Spleen (tissue), 11 donors: ENCODE data around the gene REP15. TPM values are rescaled to one million over a fixed set of nuclear protein-coding genes. Genes with fewer than 3 reads are reported as not detected.
"Not testable (repeated sequence)": the region's sequence is repeated elsewhere in the genome, so short reads cannot be mapped to it uniquely, and the experiment has no call there.

Experiments used
- DNase-seq: peaks from one replicate; pipeline ENCODE4 v3.0.0-alpha.2; 2020
- H3K27ac ChIP-seq, 8 donors: fragments of 200-600 bp; sonication (generic) in 7 of 8; 1 replicate in 4 of 8; 2 replicates in 4 of 8; pipeline versions ENCODE4 v1.5.0 to v1.8.0; 2016 to 2021; ENCODE audit warnings: inconsistent platforms in 4 of 8, mild to moderate bottlenecking in 4 of 8, moderate library complexity in 1 of 8
- H3K27me3 ChIP-seq, 7 donors: fragments of 200-600 bp; sonication (generic) in 6 of 7; replicated peaks in 1 of 7; 1 replicate in 4 of 7; 2 replicates in 3 of 7; pipeline versions ENCODE4 v1.5.0 to v1.8.0; 2016 to 2021; ENCODE audit warnings: inconsistent platforms in 3 of 7, mild to moderate bottlenecking in 1 of 7
- H3K36me3 ChIP-seq, 6 donors: fragments of 200-600 bp; sonication (generic) in 5 of 6; 1 replicate in 4 of 6; 2 replicates in 2 of 6; pipeline versions ENCODE4 v1.5.0 to v1.8.0; 2016 to 2021; ENCODE audit warnings: inconsistent platforms in 2 of 6
- H3K4me1 ChIP-seq, 6 donors: fragments of 200-600 bp; sonication (generic) in 5 of 6; 1 replicate in 3 of 6; 2 replicates in 3 of 6; pipeline versions ENCODE4 v1.5.0 to v1.8.0; 2016 to 2021; ENCODE audit warnings: inconsistent platforms in 3 of 6
- H3K4me3 ChIP-seq, 8 donors: fragments of 200-600 bp; sonication (generic) in 7 of 8; 1 replicate in 4 of 8; 2 replicates in 4 of 8; pipeline versions ENCODE4 v1.5.0 to v1.8.0; 2016 to 2021; ENCODE audit warnings: inconsistent platforms in 4 of 8, mild to moderate bottlenecking in 4 of 8, moderate library complexity in 2 of 8
- H3K9me3 ChIP-seq, 8 donors: fragments of 200-600 bp; sonication (generic) in 7 of 8; 1 replicate in 4 of 8; 2 replicates in 4 of 8; pipeline versions ENCODE4 v1.5.0 to v1.8.0; 2016 to 2021; ENCODE audit warnings: inconsistent platforms in 4 of 8
- POLR2A ChIP-seq, 3 donors: fragments of 450-650 bp; IDR thresholded peaks; one replicate each; pipeline ENCODE4 v1.5.1; 2017; ENCODE audit warnings: antibody characterized with exemption in 3 of 3, mild to moderate bottlenecking in 1 of 3
- POLR2AphosphoS5 ChIP-seq, 3 donors: sonication (generic); formaldehyde crosslinking; IDR thresholded peaks; one replicate each; pipeline ENCODE4 v1.5.1; 2017; ENCODE audit warnings: antibody characterized with exemption in 3 of 3
- WGBS, 5 donors: extraction: QIAGEN DNeasy Blood & Tissue Kit in 3 of 5; methylation state at CpG; one replicate each; pipeline versions ENCODE4 v1.1.5 to v1.1.7; 2013 to 2018; 5-methylcytosine and 5-hydroxymethylcytosine counted together
- intact Hi-C: fragments of 100-400 bp; cut with DNase I; formaldehyde crosslinking; loops from one replicate; pipeline ENCODE4 v1.15.0; 2023; ENCODE audit warnings: low total_unique reads
- polyA plus RNA-seq, 3 donors: library from polyadenylated mRNA; stranded (reverse); fragments of 200-250 nt; gene quantifications; one replicate each; pipeline ENCODE4 v1.2.1, GENCODE V29; 2013
- total RNA-seq, 7 donors: library from RNA; depleted of rRNA in 3 of 7; stranded (reverse); fragments of >200 nt in 3 of 7; fragmentation: NEBNext Ultra II Directional in 4 of 7; extraction: Animal tissue kit (Norgen Biotek cat#: 25700) in 4 of 7; gene quantifications; one replicate each; pipeline versions ENCODE4 v1.1.0 to v1.2.1, GENCODE V29; 2016 to 2021
- TF ChIP-seq, protein P1 (sequence below), 11 experiments: fragments of 200-600 bp in 7 of 11; fragments of 450-650 bp in 4 of 11; sonication (generic) in 4 of 11; IDR thresholded peaks in 8 of 11; conservative IDR thresholded peaks in 3 of 11; 1 replicate in 7 of 11; 2 replicates in 4 of 11; pipeline versions ENCODE4 v1.4.0 to v1.8.0; 2016 to 2021; ENCODE audit warnings: antibody characterized with exemption in 11 of 11, inconsistent platforms in 4 of 11, mild to moderate bottlenecking in 1 of 11
- donor health status: healthy with polysubstance abuse.
- donor health status: DM: no; HTN: no; CAD: no; lungs with moderate emphysema.
- donor health status: DM: no; HTN: no; CAD: no.
- donor health status: Bipolar disorder and iron deficiency.
- donor health status: healthy.
- donor health status: DM: no; HTN: no; CAD: no.
- donor health status: DM: yes; HTN: yes; CAD: no.

REP15 gene
- total and polyA plus RNA-seq, 10 donors: 0.89 to 5.4 (median 2.8) TPM

DNA sequence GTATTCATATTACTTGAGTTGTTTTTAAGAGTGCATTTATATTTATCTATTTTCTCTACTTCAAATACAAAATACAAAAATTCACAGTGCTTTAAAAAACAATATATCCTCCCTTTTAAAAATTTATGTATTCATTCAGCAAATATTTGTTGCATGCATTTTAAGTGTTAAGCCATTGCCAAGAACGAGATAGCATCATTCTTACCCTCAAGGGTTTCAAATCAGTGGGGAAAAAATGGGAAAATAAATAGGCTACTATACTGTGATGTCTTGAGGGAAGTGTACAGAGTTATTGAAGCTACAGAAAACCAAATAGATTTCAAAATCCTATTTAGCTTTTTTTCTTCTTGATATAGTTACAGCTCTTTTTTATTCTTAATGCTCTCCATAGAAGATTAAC lies 37.5 kb downstream of the REP15 start:
- Histone ChIP-seq H3K36me3 (peaks cover 0 to 86% (median 43%) of the 10 kb centered on the region in 6 donors), H3K9me3 (no peaks in the 10 kb centered on the region), H3K4me1 (no peaks in the 10 kb centered on the region), H3K4me3 (no peak overlapping the region), H3K27ac (no peak overlapping the region), H3K27me3 (no peaks in the 10 kb centered on the region)
- whole genome bisulfite sequencing, 5 donors: 85 to 98% (median 93%) methylated on average over 1 of the region's 1 CpG
- TF ChIP-seq POLR2A (IDR thresholded peaks at IDR 0.05) (no peak), POLR2AphosphoS5 (IDR thresholded peaks at IDR 0.05) (no peak)
- TF ChIP-seq, protein P1, sequence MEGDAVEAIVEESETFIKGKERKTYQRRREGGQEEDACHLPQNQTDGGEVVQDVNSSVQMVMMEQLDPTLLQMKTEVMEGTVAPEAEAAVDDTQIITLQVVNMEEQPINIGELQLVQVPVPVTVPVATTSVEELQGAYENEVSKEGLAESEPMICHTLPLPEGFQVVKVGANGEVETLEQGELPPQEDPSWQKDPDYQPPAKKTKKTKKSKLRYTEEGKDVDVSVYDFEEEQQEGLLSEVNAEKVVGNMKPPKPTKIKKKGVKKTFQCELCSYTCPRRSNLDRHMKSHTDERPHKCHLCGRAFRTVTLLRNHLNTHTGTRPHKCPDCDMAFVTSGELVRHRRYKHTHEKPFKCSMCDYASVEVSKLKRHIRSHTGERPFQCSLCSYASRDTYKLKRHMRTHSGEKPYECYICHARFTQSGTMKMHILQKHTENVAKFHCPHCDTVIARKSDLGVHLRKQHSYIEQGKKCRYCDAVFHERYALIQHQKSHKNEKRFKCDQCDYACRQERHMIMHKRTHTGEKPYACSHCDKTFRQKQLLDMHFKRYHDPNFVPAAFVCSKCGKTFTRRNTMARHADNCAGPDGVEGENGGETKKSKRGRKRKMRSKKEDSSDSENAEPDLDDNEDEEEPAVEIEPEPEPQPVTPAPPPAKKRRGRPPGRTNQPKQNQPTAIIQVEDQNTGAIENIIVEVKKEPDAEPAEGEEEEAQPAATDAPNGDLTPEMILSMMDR (IDR thresholded peaks at IDR 0.05 in 8 of 11, conservative IDR thresholded peaks at IDR 0.05 in 3 of 11): no peak
- DNase-seq: no peak
- intact Hi-C loops: loop anchor here (5.0 kb wide), 2 partner anchors 89 to 209 kb away; no protein-coding TSS in a partner anchor

DNA sequence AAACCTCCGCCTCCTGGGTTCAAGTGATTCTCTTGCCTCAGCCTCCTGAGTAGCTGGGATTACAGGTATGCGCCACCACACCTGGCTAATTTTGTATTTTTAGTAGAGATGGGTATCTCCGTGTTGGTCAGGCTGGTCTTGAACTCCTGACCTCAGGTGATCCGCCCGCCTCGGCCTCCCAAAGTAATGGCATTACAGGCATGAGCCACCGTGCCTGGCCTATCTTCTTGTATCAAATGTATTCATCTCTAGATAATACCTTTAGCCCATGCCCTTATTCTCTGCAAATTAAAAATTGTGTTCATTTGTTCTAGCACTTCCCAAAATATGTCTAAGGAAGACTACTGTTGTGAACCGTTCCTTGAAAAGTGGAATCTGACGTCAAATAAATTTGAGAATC lies 38.1 kb downstream of the REP15 start:
- H3K27me3 ChIP-seq, H3K27ac ChIP-seq, H3K9me3 ChIP-seq, DNase-seq, H3K4me1 ChIP-seq, H3K4me3 ChIP-seq: not testable (repeated sequence)
- intact Hi-C loops: loop anchor here (5.0 kb wide), 2 partner anchors 88 to 208 kb away; no protein-coding TSS in a partner anchor
- peaks cover 0 to 89% (median 47%) of the 10 kb centered on the region in 6 donors for H3K36me3 ChIP-seq
- 93 to 97% (median 95%) methylated on average over 9 of the region's 9 CpGs for WGBS, 5 donors

DNA sequence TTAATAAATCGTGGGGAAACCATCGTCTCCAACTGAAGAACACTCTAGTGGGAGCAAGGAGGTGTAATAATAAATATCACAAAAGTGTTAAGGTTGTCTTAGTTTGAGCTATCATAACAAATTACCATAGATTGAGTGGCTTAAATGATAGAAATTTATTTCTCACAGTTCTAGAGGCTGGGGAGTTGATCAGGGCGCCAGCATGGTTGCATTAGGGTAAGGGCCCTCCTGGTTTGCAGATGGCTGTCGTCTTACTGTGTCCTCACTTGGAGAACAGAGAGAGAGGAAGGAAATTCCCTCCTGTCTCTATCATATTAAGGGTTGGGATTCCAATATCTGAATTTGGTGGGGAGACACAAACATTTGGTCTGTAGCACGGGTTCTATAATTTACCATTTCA lies 47.4 kb downstream of the REP15 start:
- peaks cover 0 to 83% (median 30%) of the 10 kb centered on the region in 6 donors for H3K36me3 ChIP-seq
- H3K9me3 ChIP-seq: no peaks in the 10 kb centered on the region
- peaks cover 0 to 9% (median 6%) of the 10 kb centered on the region in 6 donors for H3K4me1 ChIP-seq
- H3K27me3 ChIP-seq: no peaks in the 10 kb centered on the region
- intact Hi-C loops: no loop called here
- WGBS, 5 donors: 91 to 98% (median 95%) methylated on average over 5 of the region's 5 CpGs
- TF ChIP-seq POLR2A (IDR thresholded peaks at IDR 0.05) (no peak), POLR2AphosphoS5 (IDR thresholded peaks at IDR 0.05) (no peak)
- TF ChIP-seq, protein P1 (IDR thresholded peaks at IDR 0.05 in 8 of 11, conservative IDR thresholded peaks at IDR 0.05 in 3 of 11): no peak
- DNase-seq: no peak
- H3K4me3 ChIP-seq: no peak overlapping the region
- H3K27ac ChIP-seq: no peak overlapping the region

DNA sequence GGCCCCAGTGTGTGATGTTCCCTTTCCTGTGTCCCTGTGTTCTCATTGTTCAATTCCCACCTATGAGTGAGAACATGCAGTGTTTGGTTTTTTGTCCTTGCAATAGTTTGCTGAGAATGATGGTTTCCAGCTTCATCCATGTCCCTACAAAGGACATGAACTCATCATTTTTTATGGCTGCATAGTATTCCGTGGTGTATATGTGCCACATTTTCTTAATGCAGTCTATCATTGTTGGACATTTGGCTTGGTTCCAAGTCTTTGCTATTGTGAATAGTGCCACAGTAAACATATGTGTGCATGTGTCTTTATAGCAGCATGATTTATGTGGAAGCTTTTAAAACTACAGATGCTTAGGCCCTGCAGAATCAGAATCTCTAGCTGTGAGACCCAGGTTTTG lies 49.5 kb downstream of the REP15 start:
- H3K4me3 ChIP-seq, H3K9me3 ChIP-seq, H3K27ac ChIP-seq, DNase-seq, intact Hi-C loops, H3K27me3 ChIP-seq: not testable (repeated sequence)
- Histone ChIP-seq H3K36me3 (peaks cover 0 to 65% (median 15%) of the 10 kb centered on the region in 6 donors), H3K4me1 (peaks cover 0 to 17% (median 7%) of the 10 kb centered on the region in 6 donors)
- 80 to 100% (median 92%) methylated on average over 1 of the region's 1 CpG for WGBS, 5 donors

Other genes with a start within 250 kb of the REP15 start
- under 1 TPM in 1 of 7 donors, not detected in 6; 0.92 TPM for gene SMCO2, start 249.7 kb upstream of the REP15 start, total RNA-seq
- gene SMCO2, start 249.7 kb upstream of the REP15 start, polyA plus RNA-seq: under 1 TPM in 2 of 3 donors, not detected in 1; 0.06 to 0.16 TPM
- 100 to 1,000 TPM in 5 of 7 donors, 10 to 100 TPM in 2; 71.4 to 182 (median 121) TPM for gene PPFIBP1, start 172.2 kb upstream of the REP15 start, total RNA-seq
- 10 to 100 TPM in 1 of 3 donors, 1 to 10 TPM in 2; 3.7 to 10.7 (median 4.1) TPM for gene PPFIBP1, start 172.2 kb upstream of the REP15 start, polyA plus RNA-seq
- 10 to 100 TPM; 23.9 to 40.8 (median 28.8) TPM for gene MRPS35, start 14.4 kb downstream of the REP15 start, total RNA-seq
- 10 to 100 TPM; 20.5 to 33.1 (median 28.3) TPM for gene MRPS35, start 14.4 kb downstream of the REP15 start, polyA plus RNA-seq
- 10 to 100 TPM; 13.1 to 24.9 (median 21.3) TPM for gene KLHL42, start 83.8 kb downstream of the REP15 start, total RNA-seq
- 1 to 10 TPM; 4.4 to 5.4 (median 4.6) TPM for gene KLHL42, start 83.8 kb downstream of the REP15 start, polyA plus RNA-seq
- gene MANSC4, start 83.8 kb downstream of the REP15 start, total RNA-seq: not detected
- under 1 TPM; 0.16 to 0.33 (median 0.24) TPM for gene MANSC4, start 83.8 kb downstream of the REP15 start, polyA plus RNA-seq